Kidney capillary endothelial cell (primary cell): ENCODE results near the gene TSPYL2.

Experiments used
- DNase-seq: peaks from one replicate; pipeline ENCODE4 v3.0.0-alpha.2; 2018; ENCODE audit warnings: low spot score

TSPYL2 gene

GRCh38 chrX:53126377-53126776, 44.2 kb downstream of the TSPYL2 start:
- DNase-seq, result no peak

DNA sequence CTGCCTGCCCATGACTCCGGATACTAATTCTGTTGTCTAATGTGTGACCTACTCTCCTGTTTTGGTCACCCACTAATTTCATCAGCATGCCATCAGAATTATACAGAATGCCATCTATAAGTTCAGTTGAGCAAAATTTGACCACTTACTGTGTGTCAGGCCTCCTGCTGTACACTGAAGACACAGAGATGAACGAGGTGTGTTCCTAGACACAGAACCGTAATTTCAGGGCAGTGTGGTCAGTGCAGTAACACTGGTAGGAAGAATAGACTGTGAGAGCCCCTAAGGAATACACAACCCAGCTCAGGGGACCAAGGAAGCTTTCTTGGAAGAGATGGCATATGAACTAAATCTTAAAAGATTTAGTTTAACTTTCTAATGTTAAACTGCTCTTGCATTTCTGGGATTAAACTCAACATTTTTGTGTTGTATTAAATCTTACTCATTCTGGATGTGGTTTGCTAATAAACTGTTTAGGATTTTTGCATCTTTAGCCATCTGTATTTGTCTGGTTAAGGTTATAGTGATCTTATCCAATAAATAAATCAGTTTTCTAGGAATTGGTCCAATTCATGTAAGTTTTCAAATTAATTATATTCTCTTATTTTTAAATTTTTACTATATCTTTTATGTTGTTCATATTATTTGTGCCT, 46.1 kb downstream of the TSPYL2 start:
- DNase-seq, result no peak

- no peak for DNase-seq
These were observed 51.2 kb downstream of the TSPYL2 start for GRCh38 chrX:53133400-53133799.

DNA sequence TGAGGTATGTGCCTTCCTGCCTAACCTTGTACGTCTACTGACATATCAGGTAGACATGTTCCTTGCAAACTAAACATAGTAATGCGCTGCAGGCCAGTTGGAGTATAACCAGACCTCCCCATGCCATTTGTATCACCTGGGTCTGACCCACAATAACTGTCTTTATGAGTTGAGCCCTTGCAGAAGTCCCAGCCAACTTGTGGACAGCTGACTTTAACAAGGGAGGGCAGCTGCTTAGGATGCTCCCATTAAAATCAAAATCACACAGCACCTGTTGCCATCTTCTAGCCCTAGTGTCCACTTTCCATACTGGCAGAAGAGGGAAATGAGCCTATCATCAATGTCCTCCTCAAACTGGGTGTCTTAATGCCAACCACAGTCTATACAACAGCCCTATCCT, 53.4 kb downstream of the TSPYL2 start:
- DNase-seq, result no peak
